GM12801 (cell line): ENCODE measurements around the gene TRAPPC12.

Experiments
- TF ChIP-seq, protein P1 (sequence below): IDR thresholded peaks from one replicate; pipeline ENCODE4 v1.5.1; 2011; ENCODE audit warnings: control low read depth; ENCODE audit not compliant: insufficient read length; ENCODE audit errors: extremely low read depth

The TRAPPC12 gene

DNA sequence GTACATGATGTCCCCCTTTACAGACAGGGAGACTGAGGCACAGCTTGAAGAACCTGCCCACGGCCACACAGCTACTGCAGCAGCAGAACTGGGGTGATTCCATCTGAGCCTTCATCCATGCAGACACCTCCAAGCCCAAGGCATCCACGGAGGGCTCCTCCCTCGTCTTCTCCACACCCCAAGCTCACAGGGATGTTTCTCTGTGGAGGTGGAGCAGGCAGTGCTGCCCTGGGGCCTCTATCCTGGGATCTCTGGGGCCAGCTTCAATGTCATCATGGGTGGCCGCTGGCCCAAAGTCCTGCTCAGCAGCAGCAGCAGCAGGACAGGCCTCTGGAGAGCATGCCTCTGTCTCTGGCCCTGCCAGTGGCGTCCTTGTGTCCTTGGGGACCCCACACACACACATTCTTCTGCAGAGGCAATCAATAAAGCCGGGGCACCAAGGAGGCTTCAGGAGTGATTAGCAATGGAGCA is 108.6 kb downstream of the TRAPPC12 start:
- TF ChIP-seq, protein P1, sequence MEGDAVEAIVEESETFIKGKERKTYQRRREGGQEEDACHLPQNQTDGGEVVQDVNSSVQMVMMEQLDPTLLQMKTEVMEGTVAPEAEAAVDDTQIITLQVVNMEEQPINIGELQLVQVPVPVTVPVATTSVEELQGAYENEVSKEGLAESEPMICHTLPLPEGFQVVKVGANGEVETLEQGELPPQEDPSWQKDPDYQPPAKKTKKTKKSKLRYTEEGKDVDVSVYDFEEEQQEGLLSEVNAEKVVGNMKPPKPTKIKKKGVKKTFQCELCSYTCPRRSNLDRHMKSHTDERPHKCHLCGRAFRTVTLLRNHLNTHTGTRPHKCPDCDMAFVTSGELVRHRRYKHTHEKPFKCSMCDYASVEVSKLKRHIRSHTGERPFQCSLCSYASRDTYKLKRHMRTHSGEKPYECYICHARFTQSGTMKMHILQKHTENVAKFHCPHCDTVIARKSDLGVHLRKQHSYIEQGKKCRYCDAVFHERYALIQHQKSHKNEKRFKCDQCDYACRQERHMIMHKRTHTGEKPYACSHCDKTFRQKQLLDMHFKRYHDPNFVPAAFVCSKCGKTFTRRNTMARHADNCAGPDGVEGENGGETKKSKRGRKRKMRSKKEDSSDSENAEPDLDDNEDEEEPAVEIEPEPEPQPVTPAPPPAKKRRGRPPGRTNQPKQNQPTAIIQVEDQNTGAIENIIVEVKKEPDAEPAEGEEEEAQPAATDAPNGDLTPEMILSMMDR: no peak

DNA sequence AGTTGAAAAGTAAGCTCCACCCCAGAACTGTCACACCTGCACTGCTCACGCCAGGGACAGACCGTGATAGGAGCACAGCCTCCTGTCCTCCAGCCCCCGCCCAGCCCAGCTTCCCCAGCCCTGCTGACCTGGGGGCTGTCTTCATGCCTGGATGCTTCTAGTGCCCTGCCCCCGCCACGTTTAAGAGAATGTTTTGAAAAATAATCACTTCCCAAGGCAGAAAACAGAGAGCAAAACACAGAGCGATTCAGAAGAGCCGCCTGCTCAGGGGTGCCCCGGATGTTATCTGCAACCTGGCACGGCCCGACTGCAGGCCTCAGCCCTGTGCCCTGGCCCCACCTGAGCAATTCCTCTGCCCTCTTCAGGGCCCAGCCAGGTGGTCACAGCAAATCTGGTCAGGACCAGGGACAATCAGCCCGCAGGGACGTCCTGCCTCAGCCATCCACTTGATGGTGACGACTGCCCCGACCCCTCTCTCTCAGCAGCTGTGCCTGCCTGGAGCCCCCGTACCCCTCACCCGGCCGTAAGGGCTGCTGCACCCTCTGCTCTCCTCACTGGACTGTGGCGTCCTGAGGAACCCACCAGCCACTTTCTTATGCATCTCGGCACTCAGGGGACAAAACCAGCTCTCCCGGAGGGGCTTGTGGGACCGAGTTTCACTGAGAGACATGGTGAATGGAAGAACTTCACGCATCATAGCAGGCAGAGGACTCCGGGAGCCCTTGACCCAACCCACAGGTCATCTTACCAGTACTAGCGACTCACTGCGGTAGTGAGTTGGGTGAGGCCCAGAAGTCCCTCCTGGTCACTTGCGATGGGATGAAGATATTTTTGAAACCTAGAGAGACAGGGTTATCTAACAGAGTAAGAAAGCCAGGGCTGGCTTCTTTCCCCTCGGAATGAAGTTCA is 109.6 kb downstream of the TRAPPC12 start:
- TF ChIP-seq, protein P1: no peak

DNA sequence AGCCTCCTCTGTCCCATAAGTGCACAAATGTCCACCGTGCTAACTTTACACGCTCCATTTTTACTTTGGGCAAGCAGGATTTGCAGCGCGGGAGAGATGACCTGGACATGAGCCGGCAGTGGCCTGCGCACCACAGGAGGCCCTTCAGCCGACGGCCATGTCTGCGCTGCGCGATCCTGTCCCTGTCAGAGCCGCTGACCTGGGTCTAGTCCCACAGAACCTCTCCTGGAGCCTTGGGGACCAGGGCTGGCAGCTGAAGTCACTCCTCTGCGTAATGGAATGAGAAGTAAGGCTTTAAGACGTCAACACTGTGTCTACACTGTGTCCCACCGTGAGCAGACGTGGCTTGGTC is 110.2 kb downstream of the TRAPPC12 start:
- TF ChIP-seq, protein P1: no peak

DNA sequence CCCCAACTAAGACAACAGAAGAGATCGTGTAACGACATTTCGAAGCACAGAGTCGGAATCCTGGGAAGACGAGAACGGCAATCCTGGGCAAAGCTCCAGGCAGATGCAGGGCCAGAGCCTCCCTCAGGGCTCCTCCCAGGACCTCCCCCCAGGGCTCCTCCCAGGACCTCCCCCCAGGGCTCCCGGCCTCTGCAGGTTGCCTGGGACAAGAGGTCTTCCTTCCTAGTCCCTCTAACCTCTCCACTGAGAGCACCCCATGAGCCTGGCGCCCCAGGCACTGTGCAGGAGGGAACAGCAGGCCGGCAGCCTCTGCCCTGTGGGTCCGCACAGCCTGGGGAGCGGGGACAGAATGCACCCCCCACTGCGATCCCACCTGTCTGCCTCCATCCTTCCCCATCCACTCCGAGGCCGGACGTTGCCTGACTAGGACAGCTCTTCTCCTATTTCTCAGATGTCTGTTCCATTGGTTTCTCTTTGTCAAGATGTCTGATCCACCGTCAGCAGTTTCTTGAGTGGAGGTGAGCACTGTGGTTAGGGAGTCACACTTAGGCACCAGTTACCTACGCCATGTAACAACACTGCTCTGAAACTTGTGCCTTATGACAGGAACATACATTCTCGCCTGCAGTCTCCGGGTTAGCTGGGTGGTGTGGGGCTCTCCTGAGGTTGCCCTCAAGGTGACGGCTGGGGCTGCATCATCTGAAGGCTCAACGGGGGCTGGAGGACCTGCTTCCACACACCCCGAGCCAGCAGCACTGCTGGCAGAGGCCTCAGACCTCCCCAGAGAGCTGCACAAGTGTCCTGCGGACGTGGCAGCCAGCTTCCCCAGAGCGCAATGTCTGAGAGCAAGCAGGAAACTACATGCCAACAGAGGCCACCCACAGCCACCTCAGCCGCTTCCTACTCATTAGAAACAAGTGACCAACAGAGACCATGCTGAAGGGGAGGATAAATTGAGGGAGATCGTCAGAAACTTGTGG is 111.0 kb downstream of the TRAPPC12 start:
- TF ChIP-seq, protein P1: no peak

DNA sequence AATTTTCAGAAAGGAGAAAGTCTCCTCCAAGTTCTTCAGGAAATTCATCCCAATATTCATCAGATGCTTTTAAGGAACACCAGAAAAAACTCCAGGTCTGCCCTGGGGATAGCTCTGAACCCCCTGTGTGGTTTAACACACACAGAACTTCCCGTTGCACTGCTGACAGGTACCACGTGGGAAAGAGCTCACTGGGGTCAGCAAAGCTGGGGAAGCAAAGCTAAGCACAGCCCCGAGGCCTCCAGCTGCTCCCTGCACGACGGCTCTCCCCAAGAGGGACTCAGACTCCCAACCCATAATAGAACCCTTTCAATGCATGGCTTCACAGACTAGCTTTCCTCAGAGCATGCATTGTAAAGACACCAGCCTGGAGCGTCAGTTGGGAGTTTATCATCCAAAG is 111.8 kb downstream of the TRAPPC12 start:
- TF ChIP-seq, protein P1: no peak

DNA sequence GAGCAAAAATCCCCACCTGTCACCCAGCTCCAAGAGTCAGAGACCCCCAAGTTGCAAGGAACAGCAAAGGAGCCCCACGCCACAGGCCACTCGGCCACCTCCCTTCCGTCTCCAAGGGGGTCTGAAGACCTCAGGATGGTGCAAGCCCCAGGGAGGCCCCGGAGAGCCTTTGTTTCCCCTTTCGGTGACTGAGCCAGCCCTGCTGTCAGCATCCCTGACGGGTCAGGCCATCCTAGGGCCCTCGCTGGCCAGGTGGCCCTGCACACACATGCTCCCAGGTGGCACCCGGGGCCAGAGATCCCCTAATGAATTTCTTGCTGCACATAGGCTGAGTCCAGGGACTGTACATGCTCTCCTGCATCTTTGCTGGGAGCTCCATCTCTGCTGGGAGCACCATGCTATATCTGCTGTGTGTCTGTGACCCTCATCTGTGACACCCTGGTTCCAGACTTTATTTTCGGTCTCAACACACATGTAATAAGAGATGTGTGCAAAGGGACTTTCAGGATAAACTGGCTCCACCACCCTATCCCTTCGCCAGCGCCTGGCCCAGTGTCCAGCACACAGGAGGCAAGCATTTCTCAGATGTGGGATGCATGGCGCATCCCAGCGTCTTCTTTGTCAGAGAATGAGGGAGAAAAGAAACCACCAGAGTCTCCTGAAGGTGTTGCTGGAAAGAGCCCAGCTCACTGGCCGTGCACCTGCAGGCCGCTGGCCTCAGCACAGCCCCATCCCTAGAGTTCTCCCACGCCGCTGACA is 112.4 kb downstream of the TRAPPC12 start:
- TF ChIP-seq, protein P1: no peak
